ENCODE data around the gene PRR36.

The PRR36 gene

DNA sequence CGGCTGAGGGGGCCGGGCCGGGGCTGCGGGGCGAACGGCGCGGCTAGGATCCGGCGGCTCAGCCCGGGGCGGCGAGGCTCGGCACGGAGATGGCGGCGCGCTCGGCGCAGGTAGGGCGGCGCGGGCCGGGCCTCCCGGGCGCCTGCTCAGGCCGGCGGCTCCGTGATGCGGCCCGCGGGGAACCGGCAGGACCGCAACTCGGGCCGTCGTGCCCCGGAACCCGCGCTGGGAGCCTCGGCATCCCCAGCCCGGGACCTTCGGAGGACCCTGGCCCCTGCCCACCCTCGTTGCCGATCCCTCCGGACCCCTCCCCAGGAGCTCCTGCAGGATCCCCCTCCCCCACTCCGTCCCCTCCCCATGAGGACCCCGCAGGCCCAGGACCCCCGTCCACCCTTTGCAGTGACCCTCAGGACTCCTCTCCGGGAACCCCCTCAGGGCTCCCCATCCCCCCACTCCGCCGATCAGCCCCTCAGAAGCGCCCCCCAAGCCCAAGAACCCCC is 43.9 kb downstream of the PRR36 start:
- no peak for TF ChIP-seq CTCF (IDR thresholded peaks at IDR 0.05; ENCODE audit: extremely low read depth, missing control alignments)

DNA sequence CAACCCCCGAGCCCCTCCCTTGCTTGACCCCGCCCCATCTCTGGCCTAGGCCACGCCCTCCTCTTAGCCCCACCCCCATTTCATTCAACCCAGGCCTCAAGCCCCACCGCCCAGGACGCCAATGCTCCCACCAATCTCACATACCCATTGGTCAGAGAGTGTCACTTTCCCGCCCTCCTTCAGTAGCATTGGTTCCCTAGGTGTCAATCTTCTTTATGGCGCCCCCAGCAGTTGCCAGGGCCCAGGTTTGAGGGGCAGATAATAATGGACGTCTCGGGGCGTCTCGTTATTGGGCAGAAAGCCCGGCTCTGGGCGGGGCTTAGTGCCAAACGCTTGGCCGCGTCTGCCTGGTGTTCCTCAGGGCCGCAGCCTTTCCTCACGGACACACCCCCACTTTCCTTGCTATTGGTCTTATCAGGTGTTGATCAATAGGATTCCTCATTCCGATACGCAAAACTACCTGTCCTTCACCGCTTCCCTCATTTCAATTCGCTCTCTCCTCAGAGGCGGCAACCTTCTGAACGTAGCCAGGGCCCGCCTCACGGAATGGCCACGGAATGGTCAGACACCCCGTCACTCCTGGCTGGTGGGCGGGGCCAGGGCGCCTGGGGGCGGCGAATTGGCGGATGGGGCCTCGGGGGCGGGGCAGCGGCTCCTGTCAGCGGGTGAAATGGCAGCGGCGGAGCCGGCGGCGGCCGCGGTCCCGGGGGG is 44.5 kb downstream of the PRR36 start, which contains the start of gene EVI5L:
EVI5L (plus strand) TSS at position 658 of the 711 bp plus-strand sequence. CDS start 16,325 bp downstream, outside the sequence.
- TF ChIP-seq CTCF (IDR thresholded peaks at IDR 0.05; ENCODE audit: extremely low read depth, missing control alignments) = no peak
- peak; percentile 100 for DNase-seq (ENCODE audit: low spot score)

More for the DNA sequence above, 43.9 kb downstream of the PRR36 start:
- no peak for DNase-seq (ENCODE audit: low spot score)

- no peak for TF ChIP-seq CTCF (IDR thresholded peaks at IDR 0.05; ENCODE audit: extremely low read depth, missing control alignments)
- DNase-seq (ENCODE audit: low spot score) = no peak
These were observed 45.0 kb downstream of the PRR36 start for GRCh38 chr19:7829166-7829520.

GRCh38 chr19:7823686-7824301 is 50.4 kb downstream of the PRR36 start:
- no peak for TF ChIP-seq CTCF (IDR thresholded peaks at IDR 0.05; ENCODE audit: extremely low read depth, missing control alignments)

DNA sequence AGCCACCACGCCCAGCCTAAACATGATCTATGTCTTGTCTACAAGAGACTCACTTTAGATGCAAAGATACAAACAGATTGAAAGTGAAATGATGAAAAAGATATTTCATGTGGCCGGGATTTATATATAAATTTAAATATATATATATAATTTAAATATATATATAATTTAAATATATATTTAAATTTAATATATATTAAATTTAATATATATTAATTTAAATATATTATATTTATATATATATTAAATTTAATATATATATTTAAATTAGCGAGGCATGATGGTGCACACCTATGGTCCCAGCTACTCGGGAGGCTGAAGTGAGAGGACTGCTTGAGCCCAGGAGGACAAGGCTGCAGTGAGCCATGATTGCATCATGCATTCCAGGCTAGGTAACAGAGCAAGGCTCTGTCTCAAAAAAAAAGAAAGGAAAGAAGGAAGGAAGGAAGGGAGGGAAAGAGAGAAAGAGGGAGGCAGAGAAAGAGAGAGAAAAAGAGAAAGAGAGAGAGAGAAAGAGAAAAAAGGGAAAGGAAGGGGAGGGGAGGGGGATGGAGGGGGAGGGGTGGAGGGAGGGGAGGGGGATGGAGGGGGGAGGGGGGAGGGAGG is 51.2 kb downstream of the PRR36 start:
- DNase-seq (ENCODE audit: low spot score) = no peak
- no peak for TF ChIP-seq CTCF (IDR thresholded peaks at IDR 0.05; ENCODE audit: extremely low read depth, missing control alignments)

More at GRCh38 chr19:7823686-7824301, 50.4 kb downstream of the PRR36 start:
- DNase-seq (ENCODE audit: low spot score) = no peak

- no peak for DNase-seq (ENCODE audit: low spot score)
- TF ChIP-seq CTCF (IDR thresholded peaks at IDR 0.05; ENCODE audit: extremely low read depth, missing control alignments) = no peak
These were observed 53.6 kb downstream of the PRR36 start for GRCh38 chr19:7820588-7820987.

GRCh38 chr19:7819337-7819736 is 54.9 kb downstream of the PRR36 start:
- no peak for DNase-seq (ENCODE audit: low spot score)
- no peak for TF ChIP-seq CTCF (IDR thresholded peaks at IDR 0.05; ENCODE audit: extremely low read depth, missing control alignments)

Measured in GM20000 (cell line).